Endothelial cell of umbilical vein (primary cell): Measurements from ENCODE around the gene ETNK2. TPM values are rescaled to one million over a fixed set of nuclear protein-coding genes. Genes with fewer than 3 reads are reported as not detected.

Source experiments
- BruUV-seq: library from RNA; stranded (reverse); fragments of 400-500 nt; replicated peaks from 2 replicates; lab custom pipeline; 2021; lab: Mats Ljungman, UMichigan
- CTCF ChIA-PET: fragments of 300-600, 350-600 bp; sonication (Branson Sonifier 250); formaldehyde crosslinking; loops from one replicate; lab custom pipeline; 2021; ENCODE audit warnings: antibody characterized with exemption, inconsistent platforms; lab: Charles Lee
- POLR2A ChIA-PET: fragments of 300-600, 350-600 bp; sonication (Branson Sonifier 250); formaldehyde crosslinking; loops from one replicate; lab custom pipeline; 2021; ENCODE audit warnings: antibody characterized with exemption, inconsistent platforms; lab: Charles Lee
- DNase-seq: peaks from one replicate; pipeline ENCODE4 v3.0.0-alpha.2; 2011; ENCODE audit warnings: low read depth, low spot score
- FAIRE-seq: peaks from 2 replicates; lab custom pipeline; 2011; peaks lifted over from hg19 to GRCh38; lab: Jason Lieb, UNC
- H2AFZ ChIP-seq: 2 replicates; pipeline ENCODE4 v1.6.0; 2012; ENCODE audit warnings: low read depth, low read length, control low read depth, inconsistent platforms
- H3K27ac ChIP-seq: 2 replicates; pipeline ENCODE4 v1.5.1; 2011; ENCODE audit warnings: low read depth, mild to moderate bottlenecking, control low read depth, low read length, moderate library complexity; ENCODE audit not compliant: insufficient read depth
- H3K27me3 ChIP-seq, 2 experiments: 2 replicates each; pipeline versions ENCODE4 v1.6.0 to v1.6.1; 2011; ENCODE audit warnings: low read length in 2 of 2, mixed read lengths in 1 of 2; ENCODE audit not compliant: control insufficient read depth in 2 of 2, insufficient read depth in 2 of 2
- H3K36me3 ChIP-seq, 2 experiments: 2 replicates in 1 of 2; 3 replicates in 1 of 2; pipeline ENCODE4 v1.5.1; 2011; ENCODE audit warnings: low read length in 2 of 2, mild to moderate bottlenecking in 1 of 2, moderate library complexity in 1 of 2; ENCODE audit not compliant: control insufficient read depth in 2 of 2, insufficient read depth in 2 of 2; ENCODE audit errors: extremely low read depth in 1 of 2
- H3K4me1 ChIP-seq: 3 replicates; pipeline ENCODE4 v1.5.1; 2011; ENCODE audit warnings: mild to moderate bottlenecking, low read length; ENCODE audit not compliant: control insufficient read depth, insufficient read depth; ENCODE audit errors: extremely low read depth
- H3K4me2 ChIP-seq: 2 replicates; pipeline ENCODE4 v1.6.1; 2011; ENCODE audit warnings: low read length, control low read depth, mixed read lengths; ENCODE audit not compliant: insufficient read depth
- H3K4me3 ChIP-seq, 3 experiments: fragments of 200-600 bp in 1 of 3; sonication (generic), shearing (Covaris generic) in 1 of 3; replicated peaks in 1 of 3; 2 replicates each; pipeline ENCODE4 v1.5.1; 2011 to 2016; ENCODE audit warnings: control low read depth in 3 of 3, low read length in 3 of 3, mild to moderate bottlenecking in 2 of 3, inconsistent platforms in 1 of 3, low read depth in 1 of 3, moderate library complexity in 1 of 3; ENCODE audit not compliant: insufficient read depth in 1 of 3
- H3K79me2 ChIP-seq: 2 replicates; pipeline ENCODE4 v1.6.0; 2012; ENCODE audit warnings: low read length, inconsistent platforms; ENCODE audit not compliant: control insufficient read depth, insufficient read depth
- H3K9ac ChIP-seq: replicated peaks from 2 replicates; pipeline ENCODE3; 2011; ENCODE audit warnings: low read length, control low read depth; ENCODE audit not compliant: insufficient read depth; ENCODE audit errors: extremely low read depth
- H3K9me1 ChIP-seq: replicated peaks from 3 replicates; pipeline ENCODE4 v1.6.0; 2011; ENCODE audit warnings: mild to moderate bottlenecking, low read length; ENCODE audit not compliant: control insufficient read depth, insufficient read depth; ENCODE audit errors: extremely low read depth
- H3K9me3 ChIP-seq: replicated peaks from 2 replicates; pipeline ENCODE4 v1.5.1; 2012; ENCODE audit warnings: low read length, inconsistent platforms; ENCODE audit not compliant: control insufficient read depth, insufficient read depth
- H4K20me1 ChIP-seq: replicated peaks from 2 replicates; pipeline ENCODE3; 2011; ENCODE audit warnings: mild to moderate bottlenecking, low read length; ENCODE audit not compliant: control insufficient read depth, insufficient read depth; ENCODE audit errors: extremely low read depth
- EZH2 ChIP-seq: IDR thresholded peaks from 2 replicates; pipeline ENCODE4 v1.6.1; 2012; ENCODE audit warnings: borderline replicate concordance, low read depth, mild to moderate bottlenecking, moderate library complexity, low read length, inconsistent platforms; ENCODE audit not compliant: severe bottlenecking
- FOS ChIP-seq: IDR thresholded peaks from 2 replicates; pipeline ENCODE4 v1.6.1; 2011; ENCODE audit warnings: mild to moderate bottlenecking, low read length, moderate library complexity, borderline replicate concordance; ENCODE audit not compliant: insufficient read depth
- GATA2 ChIP-seq: IDR thresholded peaks from 2 replicates; pipeline ENCODE4 v1.7.0; 2011; ENCODE audit warnings: low read depth, mild to moderate bottlenecking, moderate library complexity, mixed read lengths, low read length; ENCODE audit not compliant: insufficient read length, insufficient read depth
- JUN ChIP-seq: IDR thresholded peaks from 2 replicates; pipeline ENCODE4 v1.6.1; 2011; ENCODE audit warnings: borderline replicate concordance, low read depth; ENCODE audit not compliant: insufficient read length, insufficient read depth
- MYC ChIP-seq: IDR thresholded peaks from one replicate; pipeline ENCODE4 v1.6.1; 2011; ENCODE audit warnings: mild to moderate bottlenecking, low read depth, low read length
- POLR2A ChIP-seq: IDR thresholded peaks from 2 replicates; pipeline ENCODE4 v1.6.1; 2012; ENCODE audit warnings: low read depth, mild to moderate bottlenecking, control low read depth, low read length
- POLR2AphosphoS5 ChIP-seq: IDR thresholded peaks from 2 replicates; pipeline ENCODE4 v1.6.1; 2012; ENCODE audit warnings: low read depth, mild to moderate bottlenecking, control low read depth, low read length, moderate library complexity; ENCODE audit not compliant: insufficient read depth
- dilution Hi-C: fragments of 300-500 bp; cut with MboI; formaldehyde crosslinking; loops from one replicate; pipeline ENCODE4 v1.15.0; 2019; ENCODE audit warnings: low sequenced_read_pairs; ENCODE audit not compliant: extremely low pct_ligation_motif_present
- intact Hi-C: fragments of 100-400 bp; cut with micrococcal nuclease; formaldehyde crosslinking; loops from one replicate; pipeline ENCODE4 v1.10.0; 2022
- polyA plus RNA-seq, 4 experiments: library from polyadenylated mRNA; depleted of rRNA in 3 of 4; stranded (reverse) in 3 of 4; unstranded in 1 of 4; fragments of >200 nt; gene quantifications; 2 replicates each; pipeline versions ENCODE4 v1.2.1 to v1.2.3, GENCODE V29; 2011 to 2012; ENCODE audit warnings: missing spikeins in 1 of 4
- total RNA-seq: library from RNA; stranded (reverse); gene quantifications from 2 replicates; pipeline ENCODE4 v1.2.3, GENCODE V29; 2021
- TF ChIP-seq, protein P1 (sequence below), 2 donors: IDR thresholded peaks; 1 replicate in 1 of 2; 2 replicates in 1 of 2; pipeline ENCODE4 v1.5.1; 2011; ENCODE audit warnings: low read length in 2 of 2, mild to moderate bottlenecking in 2 of 2, moderate library complexity in 2 of 2, control low read depth in 1 of 2, inconsistent platforms in 1 of 2, low read depth in 1 of 2; ENCODE audit not compliant: insufficient read depth in 1 of 2; ENCODE audit errors: extremely low read depth in 1 of 2
- TF ChIP-seq, protein P2 (sequence below): IDR thresholded peaks from 2 replicates; pipeline ENCODE4 v1.6.1; 2011; ENCODE audit not compliant: insufficient read depth, insufficient read length

Gene ETNK2
- total and polyA plus RNA-seq, 2 donors (not counting 3 experiments of a cell fraction or from before 2014, with no cell fraction given), result 13.5 to 27.5 TPM

DNA sequence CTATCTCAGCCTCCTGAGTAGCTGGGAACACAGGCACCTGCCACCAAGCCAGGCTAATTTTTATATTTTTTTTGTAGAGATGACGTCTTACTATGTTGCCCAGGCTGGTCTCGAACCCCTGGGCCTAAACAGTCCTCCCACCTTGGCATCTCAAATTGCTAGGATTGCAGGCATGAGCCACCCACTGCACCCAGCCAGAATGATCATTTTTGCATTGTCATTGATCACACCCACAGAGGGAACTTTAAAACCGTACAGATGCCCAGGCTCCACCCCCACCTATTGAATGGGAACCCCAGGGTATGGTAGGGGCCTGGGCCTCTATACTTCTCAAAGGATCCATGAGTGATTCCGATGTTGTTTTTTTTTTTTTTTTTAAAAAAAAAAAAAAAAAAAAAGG lies 36.7 kb downstream of the ETNK2 start:
- POLR2A ChIA-PET, result no interaction called here
- CTCF ChIA-PET, result interaction anchor here (4.1 to 6.7 kb wide), 2 partner anchors 14 to 244 kb away, joined by 23 to 45 read pairs; no protein-coding TSS in a partner anchor
- Histone ChIP-seq H3K79me2 (peaks cover 6% of the 10 kb centered on the region), H3K27ac (no peak overlapping the region), H4K20me1 (no peaks in the 10 kb centered on the region), H3K36me3 (peaks cover 0 to 22% of the 10 kb centered on the region in 2 experiments), H3K4me3 (no peak overlapping the region), H2AFZ (no peak overlapping the region), H3K9me3 (no peaks in the 10 kb centered on the region), H3K9ac (no peak overlapping the region), H3K4me1 (peaks cover 9% of the 10 kb centered on the region), H3K4me2 (no peak overlapping the region), H3K9me1 (no peaks in the 10 kb centered on the region), H3K27me3 (no peaks in the 10 kb centered on the region)
- dilution Hi-C loops, result no loop called here
- BruUV-seq, result no TSS peak
- intact Hi-C loops, result no loop called here
- TF ChIP-seq, protein P1, sequence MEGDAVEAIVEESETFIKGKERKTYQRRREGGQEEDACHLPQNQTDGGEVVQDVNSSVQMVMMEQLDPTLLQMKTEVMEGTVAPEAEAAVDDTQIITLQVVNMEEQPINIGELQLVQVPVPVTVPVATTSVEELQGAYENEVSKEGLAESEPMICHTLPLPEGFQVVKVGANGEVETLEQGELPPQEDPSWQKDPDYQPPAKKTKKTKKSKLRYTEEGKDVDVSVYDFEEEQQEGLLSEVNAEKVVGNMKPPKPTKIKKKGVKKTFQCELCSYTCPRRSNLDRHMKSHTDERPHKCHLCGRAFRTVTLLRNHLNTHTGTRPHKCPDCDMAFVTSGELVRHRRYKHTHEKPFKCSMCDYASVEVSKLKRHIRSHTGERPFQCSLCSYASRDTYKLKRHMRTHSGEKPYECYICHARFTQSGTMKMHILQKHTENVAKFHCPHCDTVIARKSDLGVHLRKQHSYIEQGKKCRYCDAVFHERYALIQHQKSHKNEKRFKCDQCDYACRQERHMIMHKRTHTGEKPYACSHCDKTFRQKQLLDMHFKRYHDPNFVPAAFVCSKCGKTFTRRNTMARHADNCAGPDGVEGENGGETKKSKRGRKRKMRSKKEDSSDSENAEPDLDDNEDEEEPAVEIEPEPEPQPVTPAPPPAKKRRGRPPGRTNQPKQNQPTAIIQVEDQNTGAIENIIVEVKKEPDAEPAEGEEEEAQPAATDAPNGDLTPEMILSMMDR (IDR thresholded peaks at IDR 0.05; ENCODE audit: extremely low read depth in 1 of 2, insufficient read depth in 1 of 2, low read depth in 1 of 2, low read length in 2 of 2), result no peak
- no peak for TF ChIP-seq POLR2A
- DNase-seq (no peak), FAIRE-seq (no peak)

DNA sequence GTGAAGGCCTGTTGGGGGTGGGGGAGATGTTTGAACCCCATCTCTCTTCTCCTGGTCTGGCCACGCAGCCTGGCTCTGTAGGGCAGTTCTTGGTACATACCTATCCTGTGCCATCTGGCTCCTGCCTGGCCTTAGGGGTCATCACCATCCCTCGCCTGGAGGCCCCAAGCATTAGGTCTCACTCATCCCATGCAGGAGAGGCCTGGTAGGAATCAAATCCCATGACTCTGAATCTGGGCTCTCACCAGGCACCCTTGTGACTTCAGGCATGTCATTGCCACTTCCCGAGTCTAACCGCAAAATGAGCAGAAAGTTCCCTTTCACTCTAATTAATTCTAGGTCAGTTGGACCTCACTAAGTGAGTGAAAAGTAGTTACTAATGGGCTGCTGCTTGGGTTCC lies 37.2 kb downstream of the ETNK2 start:
- intact Hi-C loops, result no loop called here
- no peak overlapping the region for H2AFZ ChIP-seq
- no TSS peak for BruUV-seq
- H3K27me3 ChIP-seq, result no peaks in the 10 kb centered on the region
- dilution Hi-C loops, result no loop called here
- no peak for FAIRE-seq
- no peaks in the 10 kb centered on the region for H3K9me3 ChIP-seq
- ChIA-PET CTCF (interaction anchor here (3.1 to 6.7 kb wide), 2 partner anchors 15 to 243 kb away, joined by 25 to 45 read pairs; no protein-coding TSS in a partner anchor), POLR2A (no interaction called here)
- DNase-seq, result no peak
- no peak overlapping the region for H3K4me2 ChIP-seq
- H4K20me1 ChIP-seq, result no peaks in the 10 kb centered on the region
- no peak overlapping the region for H3K27ac ChIP-seq
- H3K9me1 ChIP-seq, result no peaks in the 10 kb centered on the region
- peaks cover 9% of the 10 kb centered on the region for H3K4me1 ChIP-seq
- H3K36me3 ChIP-seq, result peaks cover 0 to 22% of the 10 kb centered on the region in 2 experiments
- TF ChIP-seq MYC, result no peak
- TF ChIP-seq JUN, result no peak
- TF ChIP-seq POLR2AphosphoS5, result no peak
- TF ChIP-seq, protein P2, sequence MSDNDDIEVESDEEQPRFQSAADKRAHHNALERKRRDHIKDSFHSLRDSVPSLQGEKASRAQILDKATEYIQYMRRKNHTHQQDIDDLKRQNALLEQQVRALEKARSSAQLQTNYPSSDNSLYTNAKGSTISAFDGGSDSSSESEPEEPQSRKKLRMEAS, result no peak
- TF ChIP-seq POLR2A, result no peak
- TF ChIP-seq GATA2, result no peak
- TF ChIP-seq, protein P1 (IDR thresholded peaks at IDR 0.05; ENCODE audit: extremely low read depth in 1 of 2, insufficient read depth in 1 of 2, low read depth in 1 of 2, low read length in 2 of 2), result no peak
- TF ChIP-seq EZH2, result no peak
- no peak for TF ChIP-seq FOS
- no peak overlapping the region for H3K4me3 ChIP-seq
- peaks cover 6% of the 10 kb centered on the region for H3K79me2 ChIP-seq
- no peak overlapping the region for H3K9ac ChIP-seq
